Measurements from ENCODE around the gene ADARB1.

DNA sequence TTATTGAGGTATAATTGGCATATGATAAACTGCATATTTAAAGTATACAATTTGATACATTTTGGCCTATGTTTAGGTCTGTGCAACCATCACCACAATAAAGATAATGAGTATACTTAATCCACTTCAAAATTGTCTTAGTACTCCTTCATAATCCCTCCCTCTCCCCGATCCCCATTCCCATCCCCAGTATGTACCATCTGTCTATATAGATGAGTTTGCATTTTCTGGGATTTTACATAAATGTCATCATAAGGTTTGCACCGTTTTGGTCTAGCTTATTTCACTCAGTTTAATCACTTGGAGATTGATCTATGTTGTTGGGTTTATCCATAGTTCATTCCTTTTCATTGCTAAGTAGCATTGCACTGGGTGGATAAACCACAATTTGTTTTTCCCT is 139.0 kb downstream of the ADARB1 start:
- TF ChIP-seq POLR2AphosphoS5 (IDR thresholded peaks at IDR 0.05; ENCODE audit: low read depth, low read length) (no peak), TAF1 (IDR thresholded peaks at IDR 0.05; ENCODE audit: borderline replicate concordance, low read depth, low read length) (no peak)

Measured in GM12892 (cell line).